ENCODE results near the gene RNF150.

- no peak for TF ChIP-seq YY1 (IDR thresholded peaks at IDR 0.05; ENCODE audit: insufficient read depth, insufficient read length)
- no peak for TF ChIP-seq ZNF274 (IDR thresholded peaks at IDR 0.05; ENCODE audit: low read depth, low read length)
- no peak for TF ChIP-seq SUZ12 (IDR thresholded peaks at IDR 0.05; ENCODE audit: extremely low read depth, insufficient read depth, insufficient read length)
Observed at GRCh38 chr4:140963883-140964282, 169.4 kb downstream of the RNF150 start.

Data from NT2/D1 (cell line).